Measurements from ENCODE around the gene AQP2. TPM values are rescaled to one million over a fixed set of nuclear protein-coding genes. Genes with fewer than 3 reads are reported as not detected.

AQP2 gene
- total and polyA plus RNA-seq, 2 experiments from 2014 or later: 0.07 TPM; not detected in 1

DNA sequence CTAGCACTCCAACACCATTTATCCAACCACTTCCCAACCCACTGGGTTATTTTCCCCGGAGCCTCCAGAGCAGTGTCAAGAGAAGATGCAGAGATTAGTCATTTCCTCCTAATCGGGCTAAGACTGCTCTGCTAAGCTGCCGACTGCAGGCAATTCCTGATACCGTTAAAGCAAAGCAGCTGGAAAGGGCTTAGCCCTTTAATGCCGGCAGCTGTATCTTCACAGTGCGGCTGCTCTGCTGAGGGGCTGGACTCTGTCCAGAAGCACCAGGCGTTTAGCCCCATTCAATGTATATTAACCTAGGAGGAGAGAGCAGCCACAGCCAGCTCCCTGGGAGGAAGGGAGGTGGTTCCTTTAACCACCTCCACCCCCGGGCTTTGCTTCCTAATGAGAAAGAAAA is 33.4 kb downstream of the AQP2 start (continued):
- TF ChIP-seq STAT1 (IDR thresholded peaks at IDR 0.05; ENCODE audit: unreplicated experiment): no peak
- no peak for TF ChIP-seq NANOG (IDR thresholded peaks at IDR 0.05; ENCODE audit: borderline replicate concordance)
- no peak for TF ChIP-seq ZNF331 (CRISPR knock-in tag; IDR thresholded peaks at IDR 0.05; ENCODE audit: low read depth)
- TF ChIP-seq EZH2 (IDR thresholded peaks at IDR 0.05; ENCODE audit: low read depth, unreplicated experiment): no peak
- TF ChIP-seq, protein P1, sequence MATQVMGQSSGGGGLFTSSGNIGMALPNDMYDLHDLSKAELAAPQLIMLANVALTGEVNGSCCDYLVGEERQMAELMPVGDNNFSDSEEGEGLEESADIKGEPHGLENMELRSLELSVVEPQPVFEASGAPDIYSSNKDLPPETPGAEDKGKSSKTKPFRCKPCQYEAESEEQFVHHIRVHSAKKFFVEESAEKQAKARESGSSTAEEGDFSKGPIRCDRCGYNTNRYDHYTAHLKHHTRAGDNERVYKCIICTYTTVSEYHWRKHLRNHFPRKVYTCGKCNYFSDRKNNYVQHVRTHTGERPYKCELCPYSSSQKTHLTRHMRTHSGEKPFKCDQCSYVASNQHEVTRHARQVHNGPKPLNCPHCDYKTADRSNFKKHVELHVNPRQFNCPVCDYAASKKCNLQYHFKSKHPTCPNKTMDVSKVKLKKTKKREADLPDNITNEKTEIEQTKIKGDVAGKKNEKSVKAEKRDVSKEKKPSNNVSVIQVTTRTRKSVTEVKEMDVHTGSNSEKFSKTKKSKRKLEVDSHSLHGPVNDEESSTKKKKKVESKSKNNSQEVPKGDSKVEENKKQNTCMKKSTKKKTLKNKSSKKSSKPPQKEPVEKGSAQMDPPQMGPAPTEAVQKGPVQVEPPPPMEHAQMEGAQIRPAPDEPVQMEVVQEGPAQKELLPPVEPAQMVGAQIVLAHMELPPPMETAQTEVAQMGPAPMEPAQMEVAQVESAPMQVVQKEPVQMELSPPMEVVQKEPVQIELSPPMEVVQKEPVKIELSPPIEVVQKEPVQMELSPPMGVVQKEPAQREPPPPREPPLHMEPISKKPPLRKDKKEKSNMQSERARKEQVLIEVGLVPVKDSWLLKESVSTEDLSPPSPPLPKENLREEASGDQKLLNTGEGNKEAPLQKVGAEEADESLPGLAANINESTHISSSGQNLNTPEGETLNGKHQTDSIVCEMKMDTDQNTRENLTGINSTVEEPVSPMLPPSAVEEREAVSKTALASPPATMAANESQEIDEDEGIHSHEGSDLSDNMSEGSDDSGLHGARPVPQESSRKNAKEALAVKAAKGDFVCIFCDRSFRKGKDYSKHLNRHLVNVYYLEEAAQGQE (IDR thresholded peaks at IDR 0.05; ENCODE audit: unreplicated experiment): no peak
- TF ChIP-seq JUNB (IDR thresholded peaks at IDR 0.05; ENCODE audit: unreplicated experiment): no peak
- no peak for TF ChIP-seq CREB1 (CRISPR knock-in tag; IDR thresholded peaks at IDR 0.05; ENCODE audit: low read depth)

DNA sequence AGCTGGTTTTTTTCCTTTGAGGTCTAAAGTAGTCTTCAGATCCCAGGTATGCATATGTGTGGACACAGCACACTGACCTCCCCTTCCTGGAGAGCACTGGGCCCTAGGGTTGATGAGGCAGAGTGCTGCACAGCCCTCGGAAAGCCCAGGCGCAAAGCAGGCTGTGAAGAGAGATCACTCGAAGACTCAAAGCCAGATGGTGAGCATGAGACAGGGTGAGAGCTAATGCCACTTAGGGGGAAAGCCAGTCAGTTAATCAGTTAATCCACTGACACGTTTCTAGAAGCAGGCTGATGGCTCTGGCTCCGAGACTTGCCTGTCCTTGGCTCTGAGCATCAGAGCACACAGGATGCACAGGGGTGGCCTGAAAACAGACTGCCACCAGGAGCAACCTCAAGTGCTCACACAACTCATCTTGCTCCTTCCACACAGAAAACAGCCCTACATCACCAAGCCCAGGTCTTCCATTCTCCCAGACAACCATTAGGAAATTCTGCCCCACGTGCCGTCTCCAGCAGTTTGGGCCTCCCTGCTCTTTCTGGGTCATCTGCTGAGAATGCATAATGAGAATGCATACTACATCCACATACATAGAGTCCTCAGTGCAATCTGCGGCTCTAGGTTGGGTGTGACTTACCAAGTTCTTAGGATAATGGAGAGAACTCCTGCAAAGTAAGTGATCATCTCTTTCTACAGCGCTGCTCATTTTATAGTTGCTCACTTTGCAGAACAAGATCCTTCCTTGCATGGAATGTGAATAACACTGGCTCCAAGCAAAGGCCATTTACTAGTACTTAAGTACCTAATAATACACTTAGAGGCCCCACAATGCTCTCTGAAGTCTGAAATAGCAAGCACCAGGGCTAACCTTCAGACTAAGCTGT is 34.2 kb downstream of the AQP2 start:
- H3K79me2 ChIP-seq (replicated peaks; ENCODE audit: insufficient read depth): no peaks in the 10 kb centered on the region
- no peak overlapping the region for H3K4me3 ChIP-seq
- H3K4me3 Mint-ChIP-seq: no peak overlapping the region
- H3K27ac Mint-ChIP-seq: no peak overlapping the region
- peaks cover 4% of the 10 kb centered on the region for H3K27me3 Mint-ChIP-seq (ENCODE audit: insufficient read depth, low read depth, poor library complexity)
- no peak overlapping the region for H3K27ac ChIP-seq (ENCODE audit: low read depth)
- H3K4me1 ChIP-seq (ENCODE audit: insufficient read depth): peaks cover 9% of the 10 kb centered on the region; the same call in 1 of the 2 replicates
- H3K9me2 ChIP-seq (ENCODE audit: insufficient read depth): no peaks in the 10 kb centered on the region
- DNase-seq (ENCODE audit: low spot score) (no peak), ATAC-seq (no peak)
- H3K4me1 Mint-ChIP-seq: peaks cover 32% of the 10 kb centered on the region
- H3K4me2 ChIP-seq: peak overlapping the region; percentile 57
- peaks cover 4% of the 10 kb centered on the region for H4K20me1 ChIP-seq (replicated peaks; ENCODE audit: insufficient read depth)
- no peaks in the 10 kb centered on the region for H3K27me3 ChIP-seq (ENCODE audit: insufficient read depth)
- H3K9me3 Mint-ChIP-seq: no peaks in the 10 kb centered on the region
- H2AFZ ChIP-seq: no peak overlapping the region
- H3F3A ChIP-seq (replicated peaks; ENCODE audit: low read depth): no peaks in the 10 kb centered on the region; the same call in 1 of the 2 replicates
- peaks cover 9% of the 10 kb centered on the region; the same call in 1 of the 2 replicates for H3K36me3 ChIP-seq (ENCODE audit: insufficient read depth)
- peaks cover 15% of the 10 kb centered on the region for H3K36me3 Mint-ChIP-seq (ENCODE audit: low read depth)
- no peak for TF ChIP-seq EZH2 (IDR thresholded peaks at IDR 0.05; ENCODE audit: low read depth, unreplicated experiment)
- no peak for TF ChIP-seq STAT1 (IDR thresholded peaks at IDR 0.05; ENCODE audit: unreplicated experiment)
- TF ChIP-seq CREB1 (CRISPR knock-in tag; IDR thresholded peaks at IDR 0.05; ENCODE audit: low read depth): no peak
- no peak for TF ChIP-seq ZNF331 (CRISPR knock-in tag; IDR thresholded peaks at IDR 0.05; ENCODE audit: low read depth)
- TF ChIP-seq EZH2phosphoT487 (IDR thresholded peaks at IDR 0.05; ENCODE audit: unreplicated experiment): no peak
- no peak for TF ChIP-seq ZNF114 (CRISPR knock-in tag; IDR thresholded peaks at IDR 0.05)
- TF ChIP-seq, protein P2, sequence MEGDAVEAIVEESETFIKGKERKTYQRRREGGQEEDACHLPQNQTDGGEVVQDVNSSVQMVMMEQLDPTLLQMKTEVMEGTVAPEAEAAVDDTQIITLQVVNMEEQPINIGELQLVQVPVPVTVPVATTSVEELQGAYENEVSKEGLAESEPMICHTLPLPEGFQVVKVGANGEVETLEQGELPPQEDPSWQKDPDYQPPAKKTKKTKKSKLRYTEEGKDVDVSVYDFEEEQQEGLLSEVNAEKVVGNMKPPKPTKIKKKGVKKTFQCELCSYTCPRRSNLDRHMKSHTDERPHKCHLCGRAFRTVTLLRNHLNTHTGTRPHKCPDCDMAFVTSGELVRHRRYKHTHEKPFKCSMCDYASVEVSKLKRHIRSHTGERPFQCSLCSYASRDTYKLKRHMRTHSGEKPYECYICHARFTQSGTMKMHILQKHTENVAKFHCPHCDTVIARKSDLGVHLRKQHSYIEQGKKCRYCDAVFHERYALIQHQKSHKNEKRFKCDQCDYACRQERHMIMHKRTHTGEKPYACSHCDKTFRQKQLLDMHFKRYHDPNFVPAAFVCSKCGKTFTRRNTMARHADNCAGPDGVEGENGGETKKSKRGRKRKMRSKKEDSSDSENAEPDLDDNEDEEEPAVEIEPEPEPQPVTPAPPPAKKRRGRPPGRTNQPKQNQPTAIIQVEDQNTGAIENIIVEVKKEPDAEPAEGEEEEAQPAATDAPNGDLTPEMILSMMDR (conservative IDR thresholded peaks at IDR 0.05; ENCODE audit: low read depth in 2 of 2): no peak
- TF ChIP-seq NANOG (IDR thresholded peaks at IDR 0.05; ENCODE audit: borderline replicate concordance): no peak
- TF ChIP-seq, protein P3, sequence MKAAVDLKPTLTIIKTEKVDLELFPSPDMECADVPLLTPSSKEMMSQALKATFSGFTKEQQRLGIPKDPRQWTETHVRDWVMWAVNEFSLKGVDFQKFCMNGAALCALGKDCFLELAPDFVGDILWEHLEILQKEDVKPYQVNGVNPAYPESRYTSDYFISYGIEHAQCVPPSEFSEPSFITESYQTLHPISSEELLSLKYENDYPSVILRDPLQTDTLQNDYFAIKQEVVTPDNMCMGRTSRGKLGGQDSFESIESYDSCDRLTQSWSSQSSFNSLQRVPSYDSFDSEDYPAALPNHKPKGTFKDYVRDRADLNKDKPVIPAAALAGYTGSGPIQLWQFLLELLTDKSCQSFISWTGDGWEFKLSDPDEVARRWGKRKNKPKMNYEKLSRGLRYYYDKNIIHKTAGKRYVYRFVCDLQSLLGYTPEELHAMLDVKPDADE (IDR thresholded peaks at IDR 0.05): no peak
- TF ChIP-seq, protein P1 (IDR thresholded peaks at IDR 0.05; ENCODE audit: unreplicated experiment): no peak
- TF ChIP-seq POLR2AphosphoS5 (IDR thresholded peaks at IDR 0.05; ENCODE audit: low read depth): no peak

Measured in GM23338 (cell line).